ENCODE results near the gene CADPS.

DNA sequence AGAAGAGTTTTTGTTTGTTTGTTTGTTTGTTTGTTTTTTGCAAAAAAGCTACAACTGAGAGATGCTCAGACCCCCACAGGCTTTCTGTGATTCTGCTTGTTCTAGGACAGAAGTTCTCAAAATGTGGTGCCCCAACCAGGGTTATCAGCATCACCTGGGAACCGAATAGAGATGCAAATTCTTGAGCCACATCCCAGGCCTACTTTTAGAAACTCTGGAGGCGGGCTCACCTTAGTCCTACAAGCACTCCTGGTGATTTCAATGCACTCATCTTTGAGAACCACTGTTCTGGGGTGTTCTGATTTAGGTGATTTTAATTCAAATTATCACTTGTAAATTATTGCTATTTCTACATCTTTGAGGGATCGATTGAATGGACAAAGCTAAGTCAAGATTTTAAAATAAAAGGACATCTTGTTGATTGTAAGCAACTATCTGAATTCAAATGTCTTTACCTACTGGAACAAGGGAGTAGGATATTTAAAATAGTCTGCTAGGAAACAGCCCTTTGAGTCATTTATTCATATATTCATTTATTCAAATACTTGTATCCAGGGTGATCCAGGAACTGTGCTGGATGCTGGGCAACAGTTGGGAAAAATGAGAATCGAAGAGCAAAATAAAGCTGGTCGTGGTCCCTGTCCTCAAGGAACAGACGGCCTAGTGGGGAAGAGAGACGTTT lies 44.7 kb upstream of the CADPS start:
- TF ChIP-seq REST (IDR thresholded peaks at IDR 0.05; ENCODE audit: insufficient read depth in 1 of 2, low read depth in 2 of 2, low read length in 2 of 2) (no peak), TAF1 (IDR thresholded peaks at IDR 0.05; ENCODE audit: borderline replicate concordance, insufficient read depth, low read length) (no peak), POLR2AphosphoS5 (IDR thresholded peaks at IDR 0.05; ENCODE audit: low read depth, low read length) (no peak)

Measured in PFSK-1 (cell line).